B cell (primary cell): ENCODE data around the gene DGKB.

Experiments
- CTCF ChIP-seq: fragments of 200-600 bp; IDR thresholded peaks from one replicate; pipeline ENCODE4 v1.8.0; 2022; ENCODE audit warnings: antibody characterized with exemption, mild to moderate bottlenecking
- EZH2 ChIP-seq: IDR thresholded peaks from 2 replicates; pipeline ENCODE4 v1.6.1; 2012; ENCODE audit warnings: borderline replicate concordance, low read depth, mild to moderate bottlenecking, moderate library complexity, low read length; ENCODE audit not compliant: insufficient read depth, poor library complexity, severe bottlenecking

GRCh38 chr7:14738086-14738485, 164.5 kb downstream of the DGKB start:
- no peak for TF ChIP-seq CTCF
- TF ChIP-seq EZH2 = no peak
